Hematopoietic multipotent progenitor cell treated with erythropoietin and hydrocortisone succinate and interleukin-3 and kit ligand, for 17 days (in vitro differentiated cells): ENCODE data around the gene C2CD3.

Source experiments
- DNase-seq: peaks from one replicate; pipeline ENCODE4 v3.0.0-alpha.2; 2015; ENCODE audit warnings: low spot score

Gene C2CD3

DNA sequence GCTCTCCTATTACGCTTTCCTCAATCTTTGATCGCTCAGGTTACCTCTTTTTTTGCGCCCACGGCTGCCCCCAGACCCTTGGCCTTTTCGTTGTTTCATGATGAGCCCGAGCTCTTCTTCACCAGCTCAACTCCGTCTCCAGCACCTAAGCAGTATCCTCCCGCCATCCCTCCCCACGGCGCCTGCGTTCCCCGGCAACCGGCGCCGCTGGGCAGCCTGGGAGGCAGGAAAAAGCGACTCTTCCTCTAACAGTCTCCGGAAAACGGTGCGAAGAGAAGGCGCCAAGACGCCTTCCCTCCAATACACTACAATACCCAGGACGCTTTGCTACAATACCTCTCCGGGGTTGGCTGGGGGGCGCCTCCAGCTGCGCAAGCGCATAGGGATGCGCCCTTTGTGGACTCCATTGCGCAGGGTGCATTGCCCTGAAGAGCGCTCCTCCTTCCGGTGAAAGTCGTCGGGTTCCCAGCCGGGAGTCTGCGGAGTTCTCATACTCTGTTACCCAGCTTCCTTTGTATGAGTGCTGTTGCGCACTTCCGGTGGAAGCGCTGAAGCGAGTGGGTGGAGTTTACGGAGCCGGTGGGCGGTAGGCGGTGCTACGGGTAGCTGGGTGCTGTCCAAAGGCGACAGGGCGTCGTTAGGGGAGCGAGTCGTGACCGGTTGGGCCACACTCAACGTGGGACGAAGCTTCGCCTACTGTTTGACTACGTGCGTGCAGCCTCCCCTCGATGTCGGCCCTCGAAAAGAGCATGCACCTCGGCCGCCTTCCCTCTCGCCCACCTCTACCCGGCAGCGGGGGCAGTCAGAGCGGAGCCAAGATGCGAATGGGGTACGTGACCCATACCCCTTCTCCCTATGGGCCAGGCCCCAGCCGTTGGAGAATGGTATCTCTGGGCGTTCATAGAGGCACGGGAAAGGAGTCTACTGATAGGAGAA is at the start of gene C2CD3, which contains the start of gene PPME1:
Gene C2CD3 (minus strand): TSS at position 309 of the 936 bp plus-strand sequence. CDS start 210 bp downstream, at position 99.
Gene PPME1 (plus strand): TSS at position 596 of the 936 bp plus-strand sequence. CDS start 133 bp downstream, at position 729.
- peak; percentile 99 for DNase-seq

- no peak for DNase-seq
Observed at GRCh38 chr11:74220376-74220775, 49.6 kb upstream of the C2CD3 start.

GRCh38 chr11:74212533-74212932 is 41.7 kb upstream of the C2CD3 start:
- no peak for DNase-seq

DNA sequence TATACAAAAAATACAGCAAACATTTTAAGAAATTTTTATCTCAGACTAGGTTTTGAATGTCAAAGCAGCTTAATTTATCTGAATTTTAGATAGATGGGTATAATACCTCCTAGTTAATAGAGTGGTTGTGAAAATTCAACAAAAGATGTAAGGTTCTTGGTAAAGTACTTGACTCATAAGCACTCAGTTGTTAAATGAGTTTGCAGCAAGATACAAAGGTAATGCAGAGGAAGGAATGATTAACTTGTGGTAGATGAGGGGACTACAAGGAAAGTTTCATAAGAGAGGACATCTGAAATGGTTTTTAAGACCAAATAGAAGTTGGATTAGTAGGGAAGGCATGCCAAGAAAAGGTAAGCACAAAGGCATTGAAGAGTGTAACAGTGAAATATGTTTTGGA is 37.7 kb upstream of the C2CD3 start:
- no peak for DNase-seq

DNA sequence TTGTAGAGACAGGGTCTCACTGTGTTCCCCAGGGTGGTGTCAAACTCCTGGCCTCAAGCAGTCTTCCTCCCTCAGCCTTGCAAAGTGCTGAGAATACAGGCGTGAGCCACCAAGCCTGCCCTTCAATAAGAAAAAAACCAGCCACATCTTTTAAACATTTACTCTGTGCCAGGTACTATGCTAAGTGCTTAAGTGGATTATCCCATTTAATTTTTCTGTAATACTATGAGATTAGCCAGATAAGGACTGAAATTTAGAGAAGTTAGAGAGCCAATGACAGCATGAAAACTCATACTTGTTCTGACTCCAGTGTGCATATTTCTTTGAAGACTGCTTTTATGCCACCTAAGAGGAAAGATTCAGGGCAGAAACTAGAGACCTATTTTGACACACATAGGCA is 35.9 kb upstream of the C2CD3 start:
- DNase-seq: no peak

DNA sequence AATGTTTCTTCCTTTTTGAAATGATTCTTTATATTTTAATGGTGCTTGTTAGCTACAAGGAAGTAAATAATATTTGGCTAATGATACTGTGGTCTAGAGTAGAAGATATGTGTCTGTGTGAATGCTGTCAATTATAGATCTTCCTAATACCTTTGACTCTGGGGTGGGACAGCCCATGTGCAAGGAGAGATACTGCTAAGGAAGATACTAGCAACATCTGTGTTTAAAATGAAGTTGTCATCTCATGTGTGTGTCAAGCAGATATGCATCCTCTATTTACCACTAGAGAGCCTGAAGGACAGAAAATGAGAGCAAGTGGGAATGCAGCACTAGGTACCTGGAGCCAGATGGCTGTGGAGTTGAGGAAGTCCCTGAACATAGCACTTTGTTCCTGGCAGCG is 34.4 kb upstream of the C2CD3 start:
- DNase-seq: peak; percentile 76

DNA sequence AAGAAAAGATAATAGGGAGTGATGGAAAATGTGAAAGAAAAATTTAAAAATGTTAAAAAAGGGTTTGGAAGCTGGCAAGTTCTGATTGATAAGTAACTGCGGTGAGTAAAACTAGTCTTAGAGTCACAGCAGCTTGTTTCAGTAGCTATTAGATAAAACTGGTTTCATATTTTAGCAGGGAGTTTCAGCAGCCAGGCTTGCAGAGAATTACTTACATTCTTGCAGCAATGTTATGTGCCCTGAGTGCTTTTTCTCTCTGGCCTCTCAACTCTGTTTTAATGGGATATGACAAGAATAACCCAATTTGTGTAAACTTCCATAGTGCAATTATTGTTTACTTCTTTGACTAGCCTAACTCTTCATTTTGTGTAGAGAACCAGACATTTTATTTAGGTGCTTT is 33.9 kb upstream of the C2CD3 start:
- DNase-seq: peak; percentile 69

DNA sequence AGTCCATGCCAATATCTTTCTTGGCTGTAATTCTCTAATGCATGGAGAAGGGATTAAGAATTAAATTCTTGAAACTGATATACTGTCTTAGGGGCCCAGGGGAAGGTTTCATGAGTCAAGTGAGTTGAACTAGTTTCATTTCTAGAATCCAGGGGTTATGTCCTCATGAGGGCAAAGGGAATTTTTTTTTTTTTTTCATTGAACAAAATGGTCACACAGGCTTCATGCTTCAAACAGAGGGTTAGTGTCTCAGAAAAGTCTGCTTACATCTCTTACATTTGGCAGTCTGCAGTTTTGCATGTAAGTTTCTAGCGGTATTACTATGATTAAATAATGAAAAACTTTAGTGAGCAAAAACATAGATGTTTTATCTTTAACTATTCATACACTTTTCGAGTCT is 33.2 kb upstream of the C2CD3 start:
- peak; percentile 40 for DNase-seq

DNA sequence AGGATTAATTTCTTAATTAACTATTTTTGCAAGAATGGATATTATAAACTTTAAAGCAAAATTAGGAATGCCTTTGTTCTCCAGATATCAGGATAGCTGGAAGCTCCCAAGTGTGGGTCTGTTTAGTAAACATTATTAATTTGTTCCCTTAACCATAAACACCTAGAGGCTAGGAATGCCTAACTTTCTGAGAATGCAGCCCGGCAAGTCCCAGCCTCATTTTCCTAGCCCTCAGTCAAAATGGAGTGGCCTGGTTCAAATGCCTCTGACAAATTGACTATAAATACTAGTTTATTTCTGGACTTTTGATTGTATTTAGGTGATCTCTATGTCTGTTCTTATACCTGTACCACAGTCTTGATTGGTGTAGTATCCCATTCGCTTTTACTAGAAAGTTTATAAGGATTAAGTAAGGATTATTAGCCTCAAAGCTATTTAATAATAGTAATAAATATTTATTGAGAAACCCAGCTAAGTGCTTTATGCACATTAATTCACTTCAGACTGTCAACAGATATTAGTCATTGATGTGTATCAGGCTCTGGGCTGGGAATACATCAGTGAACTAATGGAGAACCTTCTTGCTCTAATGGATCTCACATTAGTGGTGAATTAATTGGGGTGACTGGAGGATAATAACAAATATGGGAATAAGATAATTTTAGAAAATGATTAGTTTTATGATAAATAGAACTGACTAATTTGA is 26.1 kb upstream of the C2CD3 start:
- DNase-seq: no peak

- DNase-seq: no peak
Observed at GRCh38 chr11:74195828-74196227, 25.0 kb upstream of the C2CD3 start.

DNA sequence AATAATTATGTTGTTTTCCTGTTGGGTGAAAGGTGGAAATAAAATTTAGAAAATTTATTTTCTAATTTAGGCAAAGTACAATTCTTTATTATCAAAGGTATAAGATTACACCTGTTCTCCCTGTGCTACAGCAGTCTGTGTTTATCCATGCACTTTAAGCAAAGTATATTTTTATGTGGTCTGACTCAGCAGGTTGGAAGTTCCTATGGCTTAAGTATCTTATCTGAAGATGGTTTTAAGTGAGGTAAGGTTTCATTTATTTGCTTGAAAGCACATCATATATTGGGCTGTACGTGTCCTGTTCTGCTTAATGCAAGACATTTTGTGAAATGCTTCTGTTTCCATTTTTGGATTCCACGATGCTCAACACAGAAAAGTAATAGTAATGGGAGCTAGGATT is 14.9 kb upstream of the C2CD3 start:
- DNase-seq: peak; percentile 59

GRCh38 chr11:74185285-74185684 is 14.5 kb upstream of the C2CD3 start:
- DNase-seq: no peak

DNA sequence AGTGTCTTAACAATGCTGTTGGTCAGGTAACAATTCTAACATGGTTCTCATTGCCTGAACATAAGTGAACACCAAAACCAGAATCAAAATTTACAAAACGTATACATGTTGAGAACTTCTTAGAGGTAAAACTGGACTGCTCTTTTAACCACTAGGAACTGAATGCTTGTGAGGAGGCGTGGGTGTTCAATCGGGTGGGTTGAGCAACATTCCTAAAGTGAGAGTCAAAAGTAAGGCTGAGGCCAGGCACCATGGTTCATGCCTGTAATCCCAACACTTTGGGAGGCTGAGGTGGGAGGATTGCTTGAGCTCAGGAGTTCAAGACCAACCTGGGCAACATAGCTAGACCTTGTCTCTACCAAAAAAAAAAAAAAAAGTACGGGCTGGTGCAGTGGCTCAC is 11.8 kb upstream of the C2CD3 start:
- DNase-seq: no peak

GRCh38 chr11:74179234-74180052 is 8.6 kb upstream of the C2CD3 start:
- peak; percentile 88 for DNase-seq

DNA sequence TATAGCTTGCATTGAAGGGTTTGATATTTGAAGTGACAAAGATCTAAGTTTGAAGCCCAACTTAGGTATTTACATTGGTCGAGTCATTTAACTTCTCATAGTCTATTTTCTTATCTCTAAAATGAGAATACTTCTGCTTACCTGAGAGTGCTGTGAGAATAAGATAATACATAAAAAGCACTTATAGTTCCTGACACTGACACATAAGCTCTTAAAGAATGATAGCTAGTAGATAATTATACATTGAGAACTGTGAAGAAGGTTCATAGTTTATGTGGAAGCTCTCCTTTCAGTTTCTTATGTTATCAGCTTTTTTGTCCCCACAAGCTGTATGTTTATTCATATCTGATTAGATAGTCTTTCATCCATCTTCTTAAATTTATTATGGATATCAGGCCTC is 5.1 kb upstream of the C2CD3 start:
- peak; percentile 43 for DNase-seq

DNA sequence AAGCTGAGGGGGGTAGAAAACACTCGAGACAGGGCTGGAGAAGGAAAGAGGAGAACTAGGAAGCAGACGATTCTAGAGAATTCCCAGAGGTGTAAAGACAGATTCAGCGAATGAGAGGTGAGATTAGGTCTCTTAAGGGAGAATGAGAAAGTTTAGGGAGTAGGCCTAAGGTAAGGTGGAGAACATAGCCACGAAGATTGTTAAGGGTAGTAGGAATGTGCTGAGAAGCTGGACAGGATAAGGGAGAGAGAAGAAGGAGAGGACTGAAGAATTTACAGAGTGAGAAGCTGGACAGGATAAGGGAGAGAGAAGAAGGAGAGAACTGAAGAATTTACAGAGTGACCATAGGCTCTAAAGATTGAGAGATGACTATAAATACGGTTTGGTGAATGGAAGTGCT is 1.2 kb upstream of the C2CD3 start:
- DNase-seq: peak; percentile 62

DNA sequence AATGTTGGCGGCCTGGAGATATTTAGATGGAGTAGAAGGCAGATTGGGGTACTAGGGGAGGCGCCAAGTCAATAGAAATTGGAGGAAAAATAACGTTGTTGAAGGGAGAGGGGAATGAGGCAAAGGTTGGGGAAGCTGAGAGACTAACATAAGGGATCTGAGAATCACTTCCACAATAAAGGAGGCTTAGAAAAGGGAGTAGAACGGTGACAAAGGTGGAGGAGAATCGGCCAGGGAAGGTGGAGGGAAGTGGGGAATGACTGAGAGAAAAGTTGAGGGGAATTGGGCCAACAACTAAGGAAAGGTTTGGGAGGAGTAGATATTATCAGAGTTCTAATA is 797 bp upstream of the C2CD3 start:
- DNase-seq: no peak

DNA sequence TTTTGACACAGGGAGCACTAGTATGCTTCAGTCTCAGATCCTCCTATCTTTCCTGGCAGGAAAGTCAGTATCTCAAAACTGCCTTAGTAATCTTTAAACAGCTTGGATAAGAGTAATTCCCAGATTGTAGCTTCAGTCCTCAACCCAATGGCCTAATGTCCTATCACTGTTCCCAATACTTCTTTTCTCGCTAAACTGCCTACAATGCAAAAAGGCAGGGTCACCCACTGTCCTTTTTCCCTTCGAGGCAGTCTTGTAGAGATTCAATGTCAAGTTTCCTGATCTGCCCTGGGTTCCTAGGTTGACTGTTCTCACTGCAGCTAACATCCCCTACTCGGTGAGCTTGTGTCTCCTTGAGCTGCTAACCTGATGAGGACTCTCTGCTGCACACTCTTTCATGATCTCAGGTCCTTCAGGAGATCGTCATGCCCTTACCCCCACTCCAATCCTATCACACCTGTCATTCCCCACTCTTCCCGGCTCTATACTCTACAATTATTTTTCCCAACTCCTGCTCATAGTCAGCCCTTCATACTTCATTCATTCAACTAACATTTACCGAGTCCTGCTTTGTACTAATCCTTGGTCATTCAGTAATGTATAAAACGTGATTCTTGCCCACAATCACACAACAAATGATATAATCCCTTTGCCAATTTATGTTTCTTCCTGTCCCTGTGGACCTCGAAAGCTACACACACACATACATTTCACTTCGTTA is 904 bp downstream of the C2CD3 start:
- peak; percentile 35 for DNase-seq

- DNase-seq: no peak
Observed at GRCh38 chr11:74168838-74169237, 2.0 kb downstream of the C2CD3 start.

DNA sequence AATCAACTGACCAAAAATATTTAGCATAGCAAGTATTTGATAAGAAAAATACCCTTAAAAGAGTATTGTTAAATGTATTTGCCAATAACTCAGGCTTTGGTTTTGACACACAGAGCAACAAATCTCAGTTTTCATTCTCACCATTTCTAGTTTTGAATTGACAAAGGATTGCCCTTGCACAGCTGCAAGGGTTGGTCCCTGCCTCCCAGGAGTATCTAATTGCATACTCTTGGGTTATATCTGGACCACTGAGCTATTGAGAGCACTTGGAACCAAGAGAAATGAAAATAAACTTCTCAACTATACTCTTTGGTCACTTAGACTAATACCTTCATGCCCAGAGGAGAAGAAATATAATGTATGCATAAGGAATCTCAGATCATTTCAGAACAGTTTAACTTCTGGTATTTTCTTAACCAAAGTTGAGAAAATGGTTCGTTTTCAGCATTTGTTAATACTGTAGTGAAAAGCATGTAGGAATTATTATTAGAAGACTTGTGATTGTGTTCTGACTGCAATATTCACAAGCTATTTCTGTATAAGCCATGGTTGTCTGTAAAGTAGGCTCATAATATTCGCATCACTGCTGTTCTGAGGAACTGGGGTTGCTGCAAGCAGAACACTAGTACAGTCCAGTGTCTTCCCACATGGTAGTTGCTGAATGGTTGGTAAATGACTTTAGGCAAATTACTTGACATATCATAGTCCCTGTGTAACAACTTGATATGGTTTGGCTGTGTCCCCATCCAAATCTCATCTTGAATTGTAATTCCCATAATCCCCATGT is 7.9 kb downstream of the C2CD3 start:
- DNase-seq: no peak

DNA sequence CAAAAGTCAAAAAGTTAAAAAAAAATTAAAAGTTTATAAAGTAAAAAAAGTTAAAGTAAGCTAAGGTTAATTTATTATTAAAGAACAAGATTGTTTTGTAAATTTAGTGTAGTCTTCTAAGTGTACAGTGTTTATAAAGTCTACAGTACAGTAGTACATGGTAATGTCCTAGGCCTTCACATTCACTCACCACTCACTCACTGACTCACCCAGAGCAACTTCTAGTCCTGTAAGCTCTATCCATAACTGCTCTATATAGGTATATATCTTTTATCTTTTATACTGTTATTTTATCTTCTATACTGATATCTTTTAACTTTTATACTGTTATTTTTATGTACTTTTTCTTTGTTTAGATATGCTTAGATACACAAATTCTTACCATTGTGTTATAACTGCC is 11.2 kb downstream of the C2CD3 start:
- DNase-seq: no peak
